ENCODE results near the gene CFAP100.

The CFAP100 gene

GRCh38 chr3:126451511-126451910 lies 56.8 kb downstream of the CFAP100 start:
- Histone ChIP-seq H3K27me3 (ENCODE audit: control insufficient read depth in 1 of 2, insufficient read depth in 2 of 2, low read length in 2 of 2) (no peaks in the 10 kb centered on the region), H3K9me3 (ENCODE audit: low read length) (no peaks in the 10 kb centered on the region), H3K36me3 (ENCODE audit: insufficient read depth, low read length) (peaks cover 62% of the 10 kb centered on the region), H3K4me3 (ENCODE audit: low read depth in 1 of 2, low read length in 2 of 2) (no peak overlapping the region), H3K4me1 (ENCODE audit: insufficient read depth, low read length) (peaks cover 5% of the 10 kb centered on the region), H3K27ac (ENCODE audit: low read depth, low read length) (no peak overlapping the region), H3K9ac (ENCODE audit: low read length) (no peak overlapping the region)

DNA sequence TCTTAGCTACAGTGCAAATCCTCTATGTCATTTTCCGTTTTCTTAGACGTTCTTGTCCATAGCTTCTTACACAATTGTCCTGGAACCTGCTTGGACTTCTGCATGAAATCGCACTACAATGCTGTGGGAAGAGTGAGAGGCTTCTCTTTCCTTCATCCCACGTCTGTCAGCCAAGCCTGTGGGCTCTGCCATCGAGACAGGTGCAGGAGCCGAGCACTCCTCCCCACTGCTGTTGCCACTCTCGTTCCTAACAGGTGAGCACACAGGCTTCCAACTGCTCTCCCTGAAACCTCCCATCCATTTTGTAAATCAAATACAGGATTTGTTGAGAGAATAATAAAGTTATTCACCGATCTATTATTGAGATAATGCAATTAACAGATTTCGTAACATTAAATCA lies 57.5 kb downstream of the CFAP100 start:
- Histone ChIP-seq H3K4me3 (ENCODE audit: low read depth in 1 of 2, low read length in 2 of 2) (no peak overlapping the region), H3K27ac (ENCODE audit: low read depth, low read length) (no peak overlapping the region), H3K27me3 (ENCODE audit: control insufficient read depth in 1 of 2, insufficient read depth in 2 of 2, low read length in 2 of 2) (no peaks in the 10 kb centered on the region), H3K9ac (ENCODE audit: low read length) (no peak overlapping the region), H3K4me1 (ENCODE audit: insufficient read depth, low read length) (peaks cover 5% of the 10 kb centered on the region), H3K36me3 (ENCODE audit: insufficient read depth, low read length) (peaks cover 69% of the 10 kb centered on the region), H3K9me3 (ENCODE audit: low read length) (no peaks in the 10 kb centered on the region)

- H3K27ac ChIP-seq (ENCODE audit: low read depth, low read length), result no peak overlapping the region
Observed at GRCh38 chr3:126454025-126454424, 59.3 kb downstream of the CFAP100 start.

GRCh38 chr3:126454437-126455198 lies 59.9 kb downstream of the CFAP100 start:
- Histone ChIP-seq H3K27ac (ENCODE audit: low read depth, low read length) (no peak overlapping the region), H3K27me3 (ENCODE audit: control insufficient read depth in 1 of 2, insufficient read depth in 2 of 2, low read length in 2 of 2) (no peaks in the 10 kb centered on the region), H3K9me3 (ENCODE audit: low read length) (no peaks in the 10 kb centered on the region), H3K4me1 (ENCODE audit: insufficient read depth, low read length) (no peaks in the 10 kb centered on the region), H3K36me3 (ENCODE audit: insufficient read depth, low read length) (peaks cover 70% of the 10 kb centered on the region), H3K9ac (ENCODE audit: low read length) (no peak overlapping the region), H3K4me3 (ENCODE audit: low read depth in 1 of 2, low read length in 2 of 2) (no peak overlapping the region)

More at GRCh38 chr3:126454025-126454424, 59.3 kb downstream of the CFAP100 start:
- Histone ChIP-seq H3K27me3 (ENCODE audit: control insufficient read depth in 1 of 2, insufficient read depth in 2 of 2, low read length in 2 of 2) (no peaks in the 10 kb centered on the region), H3K4me3 (ENCODE audit: low read depth in 1 of 2, low read length in 2 of 2) (no peak overlapping the region), H3K9ac (ENCODE audit: low read length) (no peak overlapping the region), H3K4me1 (ENCODE audit: insufficient read depth, low read length) (no peaks in the 10 kb centered on the region), H3K36me3 (ENCODE audit: insufficient read depth, low read length) (peaks cover 67% of the 10 kb centered on the region), H3K9me3 (ENCODE audit: low read length) (no peaks in the 10 kb centered on the region)

DNA sequence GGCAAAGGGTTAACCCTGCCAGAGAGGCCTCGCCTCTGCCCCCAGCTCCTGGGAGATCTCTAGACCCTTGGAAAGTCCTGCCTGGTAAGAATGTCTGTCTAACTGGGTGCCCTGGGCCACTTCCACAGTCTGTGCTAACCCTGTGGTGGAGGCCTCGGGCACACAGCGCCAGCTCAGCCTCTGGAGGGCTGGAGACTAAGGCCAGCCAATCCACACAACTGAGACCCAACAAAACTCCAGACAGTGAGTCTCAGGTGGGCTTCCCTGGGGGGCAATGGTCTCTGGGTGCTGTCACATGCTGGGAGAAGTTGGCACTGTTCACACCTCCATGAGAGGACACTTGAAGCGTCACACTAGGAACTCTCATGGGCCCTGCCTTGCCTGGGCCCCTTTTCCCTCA lies 61.5 kb downstream of the CFAP100 start:
- H3K4me3 ChIP-seq (ENCODE audit: low read depth in 1 of 2, low read length in 2 of 2), result no peak overlapping the region
- H3K9me3 ChIP-seq (ENCODE audit: low read length), result no peaks in the 10 kb centered on the region
- no peaks in the 10 kb centered on the region for H3K4me1 ChIP-seq (ENCODE audit: insufficient read depth, low read length)
- H3K27ac ChIP-seq (ENCODE audit: low read depth, low read length), result no peak overlapping the region
- H3K9ac ChIP-seq (ENCODE audit: low read length), result no peak overlapping the region
- peaks cover 69% of the 10 kb centered on the region for H3K36me3 ChIP-seq (ENCODE audit: insufficient read depth, low read length)
- no peaks in the 10 kb centered on the region for H3K27me3 ChIP-seq (ENCODE audit: control insufficient read depth in 1 of 2, insufficient read depth in 2 of 2, low read length in 2 of 2)

- Histone ChIP-seq H3K36me3 (ENCODE audit: insufficient read depth, low read length) (peaks cover 69% of the 10 kb centered on the region), H3K27ac (ENCODE audit: low read depth, low read length) (no peak overlapping the region), H3K4me1 (ENCODE audit: insufficient read depth, low read length) (no peaks in the 10 kb centered on the region), H3K9me3 (ENCODE audit: low read length) (no peaks in the 10 kb centered on the region), H3K4me3 (ENCODE audit: low read depth in 1 of 2, low read length in 2 of 2) (no peak overlapping the region), H3K27me3 (ENCODE audit: control insufficient read depth in 1 of 2, insufficient read depth in 2 of 2, low read length in 2 of 2) (no peaks in the 10 kb centered on the region), H3K9ac (ENCODE audit: low read length) (no peak overlapping the region)
Observed at GRCh38 chr3:126456766-126457388, 62.2 kb downstream of the CFAP100 start.

GRCh38 chr3:126459111-126459762 lies 64.5 kb downstream of the CFAP100 start:
- no peaks in the 10 kb centered on the region for H3K4me1 ChIP-seq (ENCODE audit: insufficient read depth, low read length)
- H3K27me3 ChIP-seq (ENCODE audit: control insufficient read depth in 1 of 2, insufficient read depth in 2 of 2, low read length in 2 of 2), result no peaks in the 10 kb centered on the region
- peaks cover 64% of the 10 kb centered on the region for H3K36me3 ChIP-seq (ENCODE audit: insufficient read depth, low read length)
- no peak overlapping the region for H3K4me3 ChIP-seq (ENCODE audit: low read depth in 1 of 2, low read length in 2 of 2)
- no peaks in the 10 kb centered on the region for H3K9me3 ChIP-seq (ENCODE audit: low read length)
- H3K9ac ChIP-seq (ENCODE audit: low read length), result no peak overlapping the region
- no peak overlapping the region for H3K27ac ChIP-seq (ENCODE audit: low read depth, low read length)

- peaks cover 64% of the 10 kb centered on the region for H3K36me3 ChIP-seq (ENCODE audit: insufficient read depth, low read length)
- H3K4me1 ChIP-seq (ENCODE audit: insufficient read depth, low read length), result no peaks in the 10 kb centered on the region
- H3K9me3 ChIP-seq (ENCODE audit: low read length), result no peaks in the 10 kb centered on the region
- no peak overlapping the region for H3K27ac ChIP-seq (ENCODE audit: low read depth, low read length)
- H3K9ac ChIP-seq (ENCODE audit: low read length), result no peak overlapping the region
- H3K4me3 ChIP-seq (ENCODE audit: low read depth in 1 of 2, low read length in 2 of 2), result no peak overlapping the region
- no peaks in the 10 kb centered on the region for H3K27me3 ChIP-seq (ENCODE audit: control insufficient read depth in 1 of 2, insufficient read depth in 2 of 2, low read length in 2 of 2)
Observed at GRCh38 chr3:126459763-126460127, 65.0 kb downstream of the CFAP100 start.

DNA sequence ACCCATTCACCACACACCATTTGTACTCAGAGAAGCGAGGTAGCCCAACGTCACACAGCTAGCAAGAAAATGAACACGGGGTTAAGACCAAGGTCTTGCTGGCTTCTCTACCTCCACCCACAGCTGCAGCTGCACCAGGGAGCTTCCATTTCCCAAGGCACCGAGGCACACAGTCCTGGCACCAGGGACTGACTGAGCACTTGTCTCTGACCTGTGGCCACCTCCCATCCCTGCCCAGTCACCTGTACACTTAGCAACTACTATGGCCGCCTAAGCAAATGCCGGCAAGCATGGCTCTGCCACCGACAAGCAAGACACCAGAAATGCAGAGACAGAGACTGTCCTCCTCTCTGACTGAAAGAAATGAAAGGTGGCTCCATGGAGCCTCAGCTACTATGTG lies 65.7 kb downstream of the CFAP100 start:
- no peak overlapping the region for H3K9ac ChIP-seq (ENCODE audit: low read length)
- no peaks in the 10 kb centered on the region for H3K9me3 ChIP-seq (ENCODE audit: low read length)
- H3K27ac ChIP-seq (ENCODE audit: low read depth, low read length), result no peak overlapping the region
- no peak overlapping the region for H3K4me3 ChIP-seq (ENCODE audit: low read depth in 1 of 2, low read length in 2 of 2)
- H3K36me3 ChIP-seq (ENCODE audit: insufficient read depth, low read length), result peaks cover 65% of the 10 kb centered on the region
- H3K4me1 ChIP-seq (ENCODE audit: insufficient read depth, low read length), result no peaks in the 10 kb centered on the region
- H3K27me3 ChIP-seq (ENCODE audit: control insufficient read depth in 1 of 2, insufficient read depth in 2 of 2, low read length in 2 of 2), result no peaks in the 10 kb centered on the region

- Histone ChIP-seq H3K9me3 (ENCODE audit: low read length) (no peaks in the 10 kb centered on the region), H3K36me3 (ENCODE audit: insufficient read depth, low read length) (peaks cover 74% of the 10 kb centered on the region), H3K4me3 (ENCODE audit: low read depth in 1 of 2, low read length in 2 of 2) (no peak overlapping the region), H3K4me1 (ENCODE audit: insufficient read depth, low read length) (no peaks in the 10 kb centered on the region), H3K27ac (ENCODE audit: low read depth, low read length) (no peak overlapping the region), H3K9ac (ENCODE audit: low read length) (no peak overlapping the region), H3K27me3 (ENCODE audit: control insufficient read depth in 1 of 2, insufficient read depth in 2 of 2, low read length in 2 of 2) (no peaks in the 10 kb centered on the region)
Observed at GRCh38 chr3:126461450-126462070, 66.9 kb downstream of the CFAP100 start.

DNA sequence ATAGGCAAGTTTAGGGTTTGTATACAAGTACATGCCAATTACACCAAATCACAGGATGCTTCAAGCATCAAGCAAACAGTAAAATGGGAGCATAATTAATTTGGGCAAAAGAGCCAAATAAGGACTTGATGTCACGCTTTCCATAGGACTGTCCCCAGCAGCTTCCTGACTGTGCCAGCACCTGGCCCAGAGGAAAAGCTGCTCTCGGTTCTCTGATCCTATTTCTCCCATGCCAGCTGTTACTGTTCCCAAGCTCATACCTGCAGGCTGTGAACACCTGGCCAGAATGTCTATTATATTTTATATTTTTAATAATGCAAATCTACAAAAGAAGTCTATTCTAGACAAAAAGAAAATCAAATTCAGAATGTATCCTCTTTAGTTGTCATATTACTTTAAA lies 68.8 kb downstream of the CFAP100 start:
- Histone ChIP-seq H3K9me3 (ENCODE audit: low read length) (no peaks in the 10 kb centered on the region), H3K9ac (ENCODE audit: low read length) (no peak overlapping the region), H3K36me3 (ENCODE audit: insufficient read depth, low read length) (peaks cover 83% of the 10 kb centered on the region), H3K27ac (ENCODE audit: low read depth, low read length) (no peak overlapping the region), H3K27me3 (ENCODE audit: control insufficient read depth in 1 of 2, insufficient read depth in 2 of 2, low read length in 2 of 2) (no peaks in the 10 kb centered on the region), H3K4me1 (ENCODE audit: insufficient read depth, low read length) (no peaks in the 10 kb centered on the region), H3K4me3 (ENCODE audit: low read depth in 1 of 2, low read length in 2 of 2) (no peak overlapping the region)

Measured in muscle layer of colon (tissue), 2 donors.